ENCODE data around the gene DNM2. TPM values are rescaled to one million over a fixed set of nuclear protein-coding genes. Genes with fewer than 3 reads are reported as not detected.

The DNM2 gene
- total RNA-seq, 1 experiment from 2014 or later: 131 TPM

- peaks cover 12% of the 10 kb centered on the region for H3K9me3 Mint-ChIP-seq
- H3K4me1 Mint-ChIP-seq: peaks cover 8% of the 10 kb centered on the region; the same call in 1 of the 2 replicates
- H3K27ac Mint-ChIP-seq: peak overlapping the region; percentile 70; the same call in 1 of the 2 replicates
- H3K4me3 Mint-ChIP-seq: no peak overlapping the region
- ChIA-PET POLR2A (no interaction called here), CTCF (interaction anchor here (1.0 to 1.6 kb wide), 3 partner anchors 19 to 124 kb away, joined by 5 to 6 read pairs (median 5); partner anchors contain the start of gene DNM2)
- no peak for TF ChIP-seq CREB1 (CRISPR knock-in tag; IDR thresholded peaks at IDR 0.05)
- TF ChIP-seq ZNF281 (CRISPR knock-in tag; IDR thresholded peaks at IDR 0.05): no peak
- TF ChIP-seq HMGA2 (CRISPR knock-in tag; IDR thresholded peaks at IDR 0.05): no peak
- TF ChIP-seq ZNF121 (CRISPR knock-in tag; IDR thresholded peaks at IDR 0.05): no peak
- no peak for TF ChIP-seq ZBTB21 (CRISPR knock-in tag; IDR thresholded peaks at IDR 0.05; ENCODE audit: borderline replicate concordance)
- TF ChIP-seq KAT7 (CRISPR knock-in tag; IDR thresholded peaks at IDR 0.05; ENCODE audit: borderline replicate concordance): no peak
- TF ChIP-seq FOXP1 (CRISPR knock-in tag; IDR thresholded peaks at IDR 0.05; ENCODE audit: borderline replicate concordance): no peak
- TF ChIP-seq IRF2 (CRISPR knock-in tag; IDR thresholded peaks at IDR 0.05; ENCODE audit: borderline replicate concordance, low read depth): no peak
- no peak for TF ChIP-seq ESRRA (CRISPR knock-in tag; IDR thresholded peaks at IDR 0.05; ENCODE audit: borderline replicate concordance)
- TF ChIP-seq, protein P1, sequence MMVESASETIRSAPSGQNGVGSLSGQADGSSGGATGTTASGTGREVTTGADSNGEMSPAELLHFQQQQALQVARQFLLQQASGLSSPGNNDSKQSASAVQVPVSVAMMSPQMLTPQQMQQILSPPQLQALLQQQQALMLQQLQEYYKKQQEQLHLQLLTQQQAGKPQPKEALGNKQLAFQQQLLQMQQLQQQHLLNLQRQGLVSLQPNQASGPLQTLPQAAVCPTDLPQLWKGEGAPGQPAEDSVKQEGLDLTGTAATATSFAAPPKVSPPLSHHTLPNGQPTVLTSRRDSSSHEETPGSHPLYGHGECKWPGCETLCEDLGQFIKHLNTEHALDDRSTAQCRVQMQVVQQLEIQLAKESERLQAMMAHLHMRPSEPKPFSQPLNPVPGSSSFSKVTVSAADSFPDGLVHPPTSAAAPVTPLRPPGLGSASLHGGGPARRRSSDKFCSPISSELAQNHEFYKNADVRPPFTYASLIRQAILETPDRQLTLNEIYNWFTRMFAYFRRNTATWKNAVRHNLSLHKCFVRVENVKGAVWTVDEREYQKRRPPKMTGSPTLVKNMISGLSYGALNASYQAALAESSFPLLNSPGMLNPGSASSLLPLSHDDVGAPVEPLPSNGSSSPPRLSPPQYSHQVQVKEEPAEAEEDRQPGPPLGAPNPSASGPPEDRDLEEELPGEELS (CRISPR knock-in tag; IDR thresholded peaks at IDR 0.05): no peak
- TF ChIP-seq STAT6 (CRISPR knock-in tag; conservative IDR thresholded peaks at IDR 0.05; ENCODE audit: low read depth): no peak
- no peak for TF ChIP-seq ZNF317 (CRISPR knock-in tag; IDR thresholded peaks at IDR 0.05; ENCODE audit: borderline replicate concordance, low read depth)
- H3K36me3 Mint-ChIP-seq: peaks cover 8% of the 10 kb centered on the region
- ATAC-seq (peak; percentile 50), DNase-seq (ENCODE audit: low spot score) (no peak)
- no peaks in the 10 kb centered on the region for H3K27me3 Mint-ChIP-seq (ENCODE audit: low read depth)
Observed at GRCh38 chr19:10736916-10737551, 19.2 kb downstream of the DNM2 start.

DNA sequence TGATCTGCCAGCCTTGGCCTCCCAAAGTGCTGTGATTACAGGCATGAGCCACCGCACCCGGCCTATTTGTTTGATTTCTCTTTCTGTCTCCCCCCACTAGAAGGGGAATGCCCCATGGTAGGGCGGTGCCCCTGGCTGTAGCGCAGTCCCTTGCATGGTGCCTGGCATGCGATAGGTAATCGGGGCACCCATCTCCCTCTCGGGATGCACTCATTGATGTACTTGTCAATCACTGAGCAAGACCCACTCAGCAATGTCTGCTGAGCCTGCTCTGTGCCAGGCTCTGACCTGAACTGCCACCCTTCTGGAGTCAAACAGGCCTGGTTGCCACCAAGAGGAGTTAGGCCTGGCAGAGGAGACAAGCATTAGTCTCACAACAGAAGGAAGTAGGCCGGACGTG lies 19.8 kb downstream of the DNM2 start:
- CTCF ChIA-PET: no interaction called here
- Mint-ChIP-seq H3K4me1 (peaks cover 8% of the 10 kb centered on the region; the same call in 1 of the 2 replicates), H3K4me3 (no peak overlapping the region), H3K9me3 (peaks cover 12% of the 10 kb centered on the region), H3K36me3 (peaks cover 8% of the 10 kb centered on the region), H3K27ac (peak overlapping the region; percentile 94), H3K27me3 (ENCODE audit: low read depth) (no peaks in the 10 kb centered on the region)
- no peak for DNase-seq (ENCODE audit: low spot score)
- POLR2A ChIA-PET: no interaction called here
- ATAC-seq: no peak
- TF ChIP-seq, protein P2, sequence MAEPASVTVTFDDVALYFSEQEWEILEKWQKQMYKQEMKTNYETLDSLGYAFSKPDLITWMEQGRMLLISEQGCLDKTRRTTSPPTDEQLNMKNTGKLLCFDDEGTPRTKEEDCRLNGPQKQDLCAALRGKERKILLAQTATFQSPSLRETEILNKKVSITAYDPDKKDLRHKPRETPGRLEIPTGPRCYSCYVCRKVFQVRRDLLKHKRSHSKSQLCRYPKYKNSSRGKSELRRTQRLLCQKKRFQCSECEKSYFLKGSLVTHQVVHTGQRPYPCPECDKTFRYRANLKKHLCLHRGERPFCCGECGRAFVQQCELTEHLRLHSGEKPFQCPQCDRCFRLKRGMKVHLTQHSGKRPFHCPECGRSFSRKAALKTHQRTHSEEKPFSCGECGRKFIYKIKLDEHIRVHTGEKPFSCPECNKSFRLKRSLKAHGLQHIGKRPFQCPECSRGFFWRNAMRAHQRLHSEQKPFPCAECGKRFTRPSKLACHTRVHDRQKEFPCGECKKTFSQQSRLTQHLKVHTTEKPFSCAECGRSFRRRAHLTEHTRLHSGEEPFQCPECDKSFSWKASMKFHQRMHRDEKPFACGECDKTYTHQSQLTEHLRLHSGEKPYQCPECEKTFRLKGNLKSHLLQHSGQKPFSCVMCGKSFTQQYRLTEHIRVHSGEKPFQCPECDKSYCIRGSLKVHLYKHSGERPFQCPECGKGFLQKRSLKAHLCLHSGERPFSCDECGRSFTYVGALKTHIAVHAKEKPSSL (CRISPR knock-in tag; conservative IDR thresholded peaks at IDR 0.05): no peak
- no peak for TF ChIP-seq ZNF263 (CRISPR knock-in tag; IDR thresholded peaks at IDR 0.05; ENCODE audit: low read depth)
- TF ChIP-seq ZBTB21 (CRISPR knock-in tag; IDR thresholded peaks at IDR 0.05; ENCODE audit: borderline replicate concordance): no peak
- no peak for TF ChIP-seq TP53 (CRISPR knock-in tag; IDR thresholded peaks at IDR 0.05)
- no peak for TF ChIP-seq NR2C2 (CRISPR knock-in tag; IDR thresholded peaks at IDR 0.05)
- TF ChIP-seq, protein P3, sequence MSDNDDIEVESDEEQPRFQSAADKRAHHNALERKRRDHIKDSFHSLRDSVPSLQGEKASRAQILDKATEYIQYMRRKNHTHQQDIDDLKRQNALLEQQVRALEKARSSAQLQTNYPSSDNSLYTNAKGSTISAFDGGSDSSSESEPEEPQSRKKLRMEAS (CRISPR knock-in tag; IDR thresholded peaks at IDR 0.05): no peak
- TF ChIP-seq ESRRA (CRISPR knock-in tag; IDR thresholded peaks at IDR 0.05; ENCODE audit: borderline replicate concordance): no peak
- no peak for TF ChIP-seq ZMAT4 (CRISPR knock-in tag; IDR thresholded peaks at IDR 0.05)
- TF ChIP-seq, protein P4, sequence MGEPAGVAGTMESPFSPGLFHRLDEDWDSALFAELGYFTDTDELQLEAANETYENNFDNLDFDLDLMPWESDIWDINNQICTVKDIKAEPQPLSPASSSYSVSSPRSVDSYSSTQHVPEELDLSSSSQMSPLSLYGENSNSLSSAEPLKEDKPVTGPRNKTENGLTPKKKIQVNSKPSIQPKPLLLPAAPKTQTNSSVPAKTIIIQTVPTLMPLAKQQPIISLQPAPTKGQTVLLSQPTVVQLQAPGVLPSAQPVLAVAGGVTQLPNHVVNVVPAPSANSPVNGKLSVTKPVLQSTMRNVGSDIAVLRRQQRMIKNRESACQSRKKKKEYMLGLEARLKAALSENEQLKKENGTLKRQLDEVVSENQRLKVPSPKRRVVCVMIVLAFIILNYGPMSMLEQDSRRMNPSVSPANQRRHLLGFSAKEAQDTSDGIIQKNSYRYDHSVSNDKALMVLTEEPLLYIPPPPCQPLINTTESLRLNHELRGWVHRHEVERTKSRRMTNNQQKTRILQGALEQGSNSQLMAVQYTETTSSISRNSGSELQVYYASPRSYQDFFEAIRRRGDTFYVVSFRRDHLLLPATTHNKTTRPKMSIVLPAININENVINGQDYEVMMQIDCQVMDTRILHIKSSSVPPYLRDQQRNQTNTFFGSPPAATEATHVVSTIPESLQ (CRISPR knock-in tag; IDR thresholded peaks at IDR 0.05): no peak

Measured in WTC11 (cell line).